PC-9 (cell line): ENCODE data around the gene VPS16.

ENCODE experiments used
- CTCF ChIP-seq: fragments of 200-600 bp; sonication (generic); conservative IDR thresholded peaks from 2 replicates; pipeline ENCODE4 v1.6.1; 2017; ENCODE audit warnings: mixed run types, antibody characterized with exemption, mild to moderate bottlenecking, moderate library complexity
- EZH2 ChIP-seq: fragments of 200-600 bp; sonication (generic); IDR thresholded peaks from 2 replicates; pipeline ENCODE4 v1.8.0; 2017; ENCODE audit warnings: antibody characterized with exemption, low read depth

GRCh38 chr20:2837221-2837960 is 3.2 kb upstream of the VPS16 start:
- TF ChIP-seq CTCF (no peak), EZH2 (no peak)
